Colonic mucosa (tissue), 4 donors: Measurements from ENCODE around the gene RASSF7. TPM values are rescaled to one million over a fixed set of nuclear protein-coding genes. Genes with fewer than 3 reads are reported as not detected.
A peak's percentile ranks its signal among the peaks of the same experiment; 100 is the strongest.

Experiments used
- DNase-seq: peaks from one replicate; pipeline ENCODE4 v3.0.0-alpha.2; 2020
- H3K27ac ChIP-seq: fragments of 200-600 bp; one replicate; pipeline ENCODE4 v1.8.0; 2021
- H3K27me3 ChIP-seq: fragments of 200-600 bp; one replicate; pipeline ENCODE4 v1.8.0; 2021
- H3K36me3 ChIP-seq: fragments of 200-600 bp; one replicate; pipeline ENCODE4 v1.8.0; 2021
- H3K4me1 ChIP-seq: fragments of 200-600 bp; one replicate; pipeline ENCODE4 v1.8.0; 2021; ENCODE audit warnings: mild to moderate bottlenecking
- H3K4me3 ChIP-seq: fragments of 200-600 bp; one replicate; pipeline ENCODE4 v1.8.0; 2021
- H3K9ac ChIP-seq, 2 donors: one replicate each; pipeline ENCODE4 v1.7.0; 2013; ENCODE audit warnings: control low read depth in 2 of 2, low read depth in 2 of 2, low read length in 2 of 2
- H3K9me3 ChIP-seq: fragments of 200-600 bp; one replicate; pipeline ENCODE4 v1.8.0; 2021
- CTCF ChIP-seq: fragments of 200-600 bp; IDR thresholded peaks from one replicate; pipeline ENCODE4 v1.8.0; 2022; ENCODE audit warnings: antibody characterized with exemption, mild to moderate bottlenecking
- intact Hi-C: fragments of 100-400 bp; cut with DNase I; formaldehyde crosslinking; loops from one replicate; pipeline ENCODE4 v1.14.1; 2022
- total RNA-seq, 2 donors: library from RNA; stranded (reverse); fragmentation: NEBNext Ultra II Directional in 1 of 2; extraction: Animal tissue kit (Norgen Biotek cat#: 25700) in 1 of 2; gene quantifications; one replicate each; pipeline ENCODE4 v1.2.1, GENCODE V29; 2021
- donor health status: healthy.
- donor health status: DM: no; HTN: no; CAD: no.
- donor health status: DM: no; HTN: no; CAD: no.

The RASSF7 gene
- total RNA-seq, 2 donors from 2014 or later: 108 to 139 TPM

- no peak overlapping the region for H3K27ac ChIP-seq
Measured at GRCh38 chr11:532986-533585, 27.7 kb upstream of the RASSF7 start.

GRCh38 chr11:533586-534395 lies 27.0 kb upstream of the RASSF7 start:
- peak overlapping the region; percentile 92 for H3K4me3 ChIP-seq
- no peak for TF ChIP-seq CTCF
- intact Hi-C loops: no loop called here
- H3K36me3 ChIP-seq: peaks cover 8% of the 10 kb centered on the region
- H3K4me1 ChIP-seq: peaks cover 11% of the 10 kb centered on the region
- DNase-seq: no peak
- H3K9me3 ChIP-seq: no peaks in the 10 kb centered on the region
- H3K27ac ChIP-seq: no peak overlapping the region
- H3K9ac ChIP-seq: peak overlapping the region; percentile 76 to 78
- no peaks in the 10 kb centered on the region for H3K27me3 ChIP-seq

More at GRCh38 chr11:532986-533585, 27.7 kb upstream of the RASSF7 start:
- Histone ChIP-seq H3K4me3 (no peak overlapping the region), H3K4me1 (peaks cover 11% of the 10 kb centered on the region), H3K36me3 (peaks cover 8% of the 10 kb centered on the region), H3K27me3 (no peaks in the 10 kb centered on the region), H3K9ac (no peak overlapping the region), H3K9me3 (no peaks in the 10 kb centered on the region)
- DNase-seq: no peak
- intact Hi-C loops: no loop called here
- TF ChIP-seq CTCF: no peak

GRCh38 chr11:534396-535209 lies 26.2 kb upstream of the RASSF7 start:
- H3K27ac ChIP-seq: peak overlapping the region; percentile 57
- H3K36me3 ChIP-seq: peaks cover 8% of the 10 kb centered on the region
- intact Hi-C loops: no loop called here
- peak overlapping the region; percentile 92 for H3K4me3 ChIP-seq
- peak overlapping the region; percentile 76 to 78 for H3K9ac ChIP-seq
- H3K9me3 ChIP-seq: no peaks in the 10 kb centered on the region
- H3K4me1 ChIP-seq: peaks cover 11% of the 10 kb centered on the region
- no peaks in the 10 kb centered on the region for H3K27me3 ChIP-seq
- no peak for DNase-seq
- TF ChIP-seq CTCF: no peak

- Histone ChIP-seq H3K4me3 (peak overlapping the region; percentile 92), H3K27ac (no peak overlapping the region), H3K36me3 (peaks cover 8% of the 10 kb centered on the region), H3K9ac (peak overlapping the region in 1 of 2 donors; percentile 76), H3K27me3 (no peaks in the 10 kb centered on the region), H3K9me3 (no peaks in the 10 kb centered on the region), H3K4me1 (peaks cover 11% of the 10 kb centered on the region)
- no peak for DNase-seq
- intact Hi-C loops: no loop called here
- no peak for TF ChIP-seq CTCF
Measured at GRCh38 chr11:535210-535518, 25.6 kb upstream of the RASSF7 start.
